ENCODE data around the gene ZNF783.

- TF ChIP-seq RAD21 (conservative IDR thresholded peaks at IDR 0.05 in 1 of 2, IDR thresholded peaks at IDR 0.05 in 1 of 2): no peak
- no peak for TF ChIP-seq ZNF302 (CRISPR knock-in tag; IDR thresholded peaks at IDR 0.05)
- no peak for TF ChIP-seq MYC (IDR thresholded peaks at IDR 0.05; ENCODE audit: borderline replicate concordance, low read length)
- no peak for TF ChIP-seq CTCF (IDR thresholded peaks at IDR 0.05)
Measured at GRCh38 chr7:149214020-149214720, 47.8 kb upstream of the ZNF783 start.
